Spleen (tissue), 11 donors: ENCODE data around the gene CDK5RAP3. TPM values are rescaled to one million over a fixed set of nuclear protein-coding genes. Genes with fewer than 3 reads are reported as not detected.
"Not testable (repeated sequence)": the region's sequence is repeated elsewhere in the genome, so short reads cannot be mapped to it uniquely, and the experiment has no call there.

ENCODE experiments used
- DNase-seq: peaks from one replicate; pipeline ENCODE4 v3.0.0-alpha.2; 2020
- H3K27ac ChIP-seq, 8 donors: fragments of 200-600 bp; sonication (generic) in 7 of 8; 1 replicate in 4 of 8; 2 replicates in 4 of 8; pipeline versions ENCODE4 v1.5.0 to v1.8.0; 2016 to 2021; ENCODE audit warnings: inconsistent platforms in 4 of 8, mild to moderate bottlenecking in 4 of 8, moderate library complexity in 1 of 8
- H3K27me3 ChIP-seq, 7 donors: fragments of 200-600 bp; sonication (generic) in 6 of 7; replicated peaks in 1 of 7; 1 replicate in 4 of 7; 2 replicates in 3 of 7; pipeline versions ENCODE4 v1.5.0 to v1.8.0; 2016 to 2021; ENCODE audit warnings: inconsistent platforms in 3 of 7, mild to moderate bottlenecking in 1 of 7
- H3K36me3 ChIP-seq, 6 donors: fragments of 200-600 bp; sonication (generic) in 5 of 6; 1 replicate in 4 of 6; 2 replicates in 2 of 6; pipeline versions ENCODE4 v1.5.0 to v1.8.0; 2016 to 2021; ENCODE audit warnings: inconsistent platforms in 2 of 6
- H3K4me1 ChIP-seq, 6 donors: fragments of 200-600 bp; sonication (generic) in 5 of 6; 1 replicate in 3 of 6; 2 replicates in 3 of 6; pipeline versions ENCODE4 v1.5.0 to v1.8.0; 2016 to 2021; ENCODE audit warnings: inconsistent platforms in 3 of 6
- H3K4me3 ChIP-seq, 8 donors: fragments of 200-600 bp; sonication (generic) in 7 of 8; 1 replicate in 4 of 8; 2 replicates in 4 of 8; pipeline versions ENCODE4 v1.5.0 to v1.8.0; 2016 to 2021; ENCODE audit warnings: inconsistent platforms in 4 of 8, mild to moderate bottlenecking in 4 of 8, moderate library complexity in 2 of 8
- H3K9me3 ChIP-seq, 8 donors: fragments of 200-600 bp; sonication (generic) in 7 of 8; 1 replicate in 4 of 8; 2 replicates in 4 of 8; pipeline versions ENCODE4 v1.5.0 to v1.8.0; 2016 to 2021; ENCODE audit warnings: inconsistent platforms in 4 of 8
- CTCF ChIP-seq, 11 experiments: fragments of 200-600 bp in 7 of 11; fragments of 450-650 bp in 4 of 11; sonication (generic) in 4 of 11; IDR thresholded peaks in 8 of 11; conservative IDR thresholded peaks in 3 of 11; 1 replicate in 7 of 11; 2 replicates in 4 of 11; pipeline versions ENCODE4 v1.4.0 to v1.8.0; 2016 to 2021; ENCODE audit warnings: antibody characterized with exemption in 11 of 11, inconsistent platforms in 4 of 11, mild to moderate bottlenecking in 1 of 11
- POLR2A ChIP-seq, 3 donors: fragments of 450-650 bp; IDR thresholded peaks; one replicate each; pipeline ENCODE4 v1.5.1; 2017; ENCODE audit warnings: antibody characterized with exemption in 3 of 3, mild to moderate bottlenecking in 1 of 3
- POLR2AphosphoS5 ChIP-seq, 3 donors: sonication (generic); formaldehyde crosslinking; IDR thresholded peaks; one replicate each; pipeline ENCODE4 v1.5.1; 2017; ENCODE audit warnings: antibody characterized with exemption in 3 of 3
- WGBS, 5 donors: extraction: QIAGEN DNeasy Blood & Tissue Kit in 3 of 5; methylation state at CpG; one replicate each; pipeline versions ENCODE4 v1.1.5 to v1.1.7; 2013 to 2018; 5-methylcytosine and 5-hydroxymethylcytosine counted together
- intact Hi-C: fragments of 100-400 bp; cut with DNase I; formaldehyde crosslinking; loops from one replicate; pipeline ENCODE4 v1.15.0; 2023; ENCODE audit warnings: low total_unique reads
- polyA plus RNA-seq, 3 donors: library from polyadenylated mRNA; stranded (reverse); fragments of 200-250 nt; gene quantifications; one replicate each; pipeline ENCODE4 v1.2.1, GENCODE V29; 2013
- total RNA-seq, 7 donors: library from RNA; depleted of rRNA in 3 of 7; stranded (reverse); fragments of >200 nt in 3 of 7; fragmentation: NEBNext Ultra II Directional in 4 of 7; extraction: Animal tissue kit (Norgen Biotek cat#: 25700) in 4 of 7; gene quantifications; one replicate each; pipeline versions ENCODE4 v1.1.0 to v1.2.1, GENCODE V29; 2016 to 2021
- donor health status: healthy with polysubstance abuse.
- donor health status: DM: no; HTN: no; CAD: no; lungs with moderate emphysema.
- donor health status: DM: no; HTN: no; CAD: no.
- donor health status: Bipolar disorder and iron deficiency.
- donor health status: healthy.
- donor health status: DM: no; HTN: no; CAD: no.
- donor health status: DM: yes; HTN: yes; CAD: no.

The CDK5RAP3 gene
- total and polyA plus RNA-seq, 10 donors: 216 to 1,020 (median 261) TPM

GRCh38 chr17:47934856-47935255 lies 36.1 kb upstream of the CDK5RAP3 start:
- H3K36me3 ChIP-seq: peaks cover 0 to 13% (median 6%) of the 10 kb centered on the region in 6 donors
- peak; percentile 8 for DNase-seq
- H3K4me3 ChIP-seq: no peak overlapping the region
- TF ChIP-seq POLR2AphosphoS5 (IDR thresholded peaks at IDR 0.05) (no peak), CTCF (IDR thresholded peaks at IDR 0.05 in 8 of 11, conservative IDR thresholded peaks at IDR 0.05 in 3 of 11) (no peak), POLR2A (IDR thresholded peaks at IDR 0.05) (no peak)
- 80 to 91% (median 88%) methylated on average over 1 of the region's 1 CpG for WGBS, 5 donors
- no peak overlapping the region for H3K27ac ChIP-seq
- intact Hi-C loops: no loop called here
- no peaks in the 10 kb centered on the region for H3K27me3 ChIP-seq
- H3K9me3 ChIP-seq: no peaks in the 10 kb centered on the region
- peaks cover 0 to 2% (median 0%) of the 10 kb centered on the region in 6 donors for H3K4me1 ChIP-seq

GRCh38 chr17:47935468-47935867 lies 35.4 kb upstream of the CDK5RAP3 start:
- DNase-seq, intact Hi-C loops, H3K27me3 ChIP-seq, H3K4me3 ChIP-seq, H3K27ac ChIP-seq, H3K9me3 ChIP-seq, H3K36me3 ChIP-seq, H3K4me1 ChIP-seq: not testable (repeated sequence)
- WGBS, 5 donors: 76 to 90% (median 81%) methylated on average over 3 of the region's 3 CpGs

- 65 to 93% (median 88%) methylated on average over 5 of the region's 5 CpGs for WGBS, 5 donors
These were observed 35.0 kb upstream of the CDK5RAP3 start for GRCh38 chr17:47935961-47936360.

GRCh38 chr17:47937941-47938340 lies 33.0 kb upstream of the CDK5RAP3 start:
- intact Hi-C loops: no loop called here
- WGBS, 5 donors: 69 to 83% (median 76%) methylated on average over 5 of the region's 5 CpGs

More at GRCh38 chr17:47935961-47936360, 35.0 kb upstream of the CDK5RAP3 start:
- Histone ChIP-seq H3K9me3 (no peaks in the 10 kb centered on the region), H3K36me3 (peaks cover 0 to 2% (median 0%) of the 10 kb centered on the region in 6 donors), H3K4me1 (peaks cover 3 to 13% (median 5%) of the 10 kb centered on the region in 6 donors), H3K27me3 (no peaks in the 10 kb centered on the region), H3K27ac (no peak overlapping the region), H3K4me3 (no peak overlapping the region)
- no peak for DNase-seq
- intact Hi-C loops: no loop called here
- TF ChIP-seq POLR2A (IDR thresholded peaks at IDR 0.05): no peak
- no peak for TF ChIP-seq POLR2AphosphoS5 (IDR thresholded peaks at IDR 0.05)
- no peak for TF ChIP-seq CTCF (IDR thresholded peaks at IDR 0.05 in 8 of 11, conservative IDR thresholded peaks at IDR 0.05 in 3 of 11)

More at GRCh38 chr17:47937941-47938340, 33.0 kb upstream of the CDK5RAP3 start:
- Histone ChIP-seq H3K27ac (no peak overlapping the region), H3K9me3 (no peaks in the 10 kb centered on the region), H3K36me3 (no peaks in the 10 kb centered on the region), H3K4me3 (no peak overlapping the region), H3K27me3 (no peaks in the 10 kb centered on the region), H3K4me1 (peaks cover 10 to 29% (median 19%) of the 10 kb centered on the region in 6 donors)
- no peak for TF ChIP-seq POLR2A (IDR thresholded peaks at IDR 0.05)
- TF ChIP-seq CTCF (IDR thresholded peaks at IDR 0.05 in 8 of 11, conservative IDR thresholded peaks at IDR 0.05 in 3 of 11): no peak
- TF ChIP-seq POLR2AphosphoS5 (IDR thresholded peaks at IDR 0.05): no peak
- DNase-seq: no peak
